ENCODE data around the gene TEKT5. TPM values are rescaled to one million over a fixed set of nuclear protein-coding genes. Genes with fewer than 3 reads are reported as not detected.
A peak's percentile ranks its signal among the peaks of the same experiment; 100 is the strongest.

Gene TEKT5
- total RNA-seq, 1 donor from 2014 or later: not detected

- peaks cover 1% of the 10 kb centered on the region for H3K9me3 Mint-ChIP-seq
- intact Hi-C loops (cut with micrococcal nuclease): no loop called here
- DNase-seq: peak; percentile 46
- no peak overlapping the region for H3K27ac Mint-ChIP-seq
- no peaks in the 10 kb centered on the region for H3K36me3 Mint-ChIP-seq (ENCODE audit: low read depth)
- H3K4me3 Mint-ChIP-seq: no peak overlapping the region
- H3K4me1 Mint-ChIP-seq: no peaks in the 10 kb centered on the region
- peaks cover 6% of the 10 kb centered on the region for H3K27me3 Mint-ChIP-seq
These were observed 33.5 kb upstream of the TEKT5 start for GRCh38 chr16:10728003-10728887.

DNA sequence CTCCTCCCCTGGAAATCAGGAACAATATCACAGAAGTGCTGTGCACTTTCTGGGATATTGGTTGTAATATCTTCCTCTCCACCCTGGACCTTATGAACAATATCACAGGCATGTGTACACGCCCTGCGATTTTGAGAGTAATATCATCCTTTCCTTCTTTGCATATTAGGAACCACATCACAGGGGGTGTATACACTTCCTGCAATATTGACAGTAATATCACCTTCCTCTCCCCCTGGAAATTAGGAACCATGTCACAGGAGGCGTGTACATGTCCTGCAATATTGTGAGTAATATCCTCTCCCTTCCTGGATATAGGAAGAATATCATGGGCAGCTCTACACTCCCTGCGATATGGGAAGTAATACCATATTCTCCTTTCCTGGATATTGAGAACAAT lies 14.2 kb upstream of the TEKT5 start:
- Mint-ChIP-seq H3K9me3 (no peaks in the 10 kb centered on the region), H3K4me1 (no peaks in the 10 kb centered on the region), H3K36me3 (ENCODE audit: low read depth) (no peaks in the 10 kb centered on the region), H3K27me3 (no peaks in the 10 kb centered on the region), H3K27ac (no peak overlapping the region), H3K4me3 (no peak overlapping the region)
- DNase-seq: peak; percentile 54
- intact Hi-C loops (cut with micrococcal nuclease): no loop called here

DNA sequence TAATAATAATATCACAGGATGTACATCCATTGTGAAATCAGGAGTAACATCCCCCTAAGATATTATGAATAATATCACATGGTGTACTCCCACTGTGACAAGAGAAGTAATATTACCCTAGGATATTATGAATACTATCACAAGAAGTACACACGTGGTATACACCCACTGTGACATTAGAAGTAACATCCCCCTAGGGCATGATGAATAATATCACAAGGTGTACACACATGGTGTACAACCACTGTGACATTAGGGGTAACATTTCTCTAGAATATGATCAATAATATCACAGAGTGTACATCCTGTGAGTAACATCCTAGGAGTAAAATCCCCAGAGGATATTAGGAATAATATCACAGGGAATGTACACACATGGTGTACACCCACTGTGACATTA lies 5.0 kb upstream of the TEKT5 start:
- H3K4me3 Mint-ChIP-seq: no peak overlapping the region
- intact Hi-C loops (cut with micrococcal nuclease): loop anchor here (2.0 kb wide), 1 partner anchor 15 kb away; no protein-coding TSS in a partner anchor
- no peaks in the 10 kb centered on the region for H3K9me3 Mint-ChIP-seq

GRCh38 chr16:10694306-10694705 lies 424 bp downstream of the TEKT5 start:
- no peak for DNase-seq
- intact Hi-C loops (cut with micrococcal nuclease): no loop called here
- no peaks in the 10 kb centered on the region for H3K27me3 Mint-ChIP-seq
- no peak overlapping the region for H3K4me3 Mint-ChIP-seq
- no peaks in the 10 kb centered on the region for H3K9me3 Mint-ChIP-seq
- H3K27ac Mint-ChIP-seq: no peak overlapping the region
- no peaks in the 10 kb centered on the region for H3K4me1 Mint-ChIP-seq
- H3K36me3 Mint-ChIP-seq (ENCODE audit: low read depth): no peaks in the 10 kb centered on the region

More for the DNA sequence above, 5.0 kb upstream of the TEKT5 start:
- no peak for DNase-seq
- H3K4me1 Mint-ChIP-seq: no peaks in the 10 kb centered on the region
- H3K27ac Mint-ChIP-seq: no peak overlapping the region
- no peaks in the 10 kb centered on the region for H3K27me3 Mint-ChIP-seq
- H3K36me3 Mint-ChIP-seq (ENCODE audit: low read depth): no peaks in the 10 kb centered on the region

DNA sequence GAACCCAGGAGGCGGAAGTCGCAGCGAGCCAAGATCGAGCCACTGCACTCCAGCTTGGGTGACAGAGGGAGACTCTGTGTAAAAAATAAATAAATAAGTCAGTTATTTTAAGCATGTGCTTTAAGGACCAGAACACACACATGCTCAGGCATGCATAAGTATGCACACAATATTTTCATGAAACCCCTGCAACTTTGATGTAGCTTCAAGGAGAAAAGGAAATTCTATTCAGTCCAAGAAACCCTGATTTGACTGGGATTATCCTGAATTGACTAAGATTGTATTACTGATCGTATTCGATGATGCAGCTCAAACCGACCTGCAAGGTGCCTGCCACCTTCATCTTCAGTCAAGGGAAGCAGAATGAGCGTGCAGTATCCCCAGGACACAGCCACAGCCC lies 841 bp downstream of the TEKT5 start:
- H3K4me3 Mint-ChIP-seq: no peak overlapping the region
- H3K9me3 Mint-ChIP-seq: no peaks in the 10 kb centered on the region
- DNase-seq: no peak
- H3K27ac Mint-ChIP-seq: no peak overlapping the region
- no peaks in the 10 kb centered on the region for H3K36me3 Mint-ChIP-seq (ENCODE audit: low read depth)
- H3K4me1 Mint-ChIP-seq: no peaks in the 10 kb centered on the region
- intact Hi-C loops (cut with micrococcal nuclease): no loop called here
- H3K27me3 Mint-ChIP-seq: no peaks in the 10 kb centered on the region

DNA sequence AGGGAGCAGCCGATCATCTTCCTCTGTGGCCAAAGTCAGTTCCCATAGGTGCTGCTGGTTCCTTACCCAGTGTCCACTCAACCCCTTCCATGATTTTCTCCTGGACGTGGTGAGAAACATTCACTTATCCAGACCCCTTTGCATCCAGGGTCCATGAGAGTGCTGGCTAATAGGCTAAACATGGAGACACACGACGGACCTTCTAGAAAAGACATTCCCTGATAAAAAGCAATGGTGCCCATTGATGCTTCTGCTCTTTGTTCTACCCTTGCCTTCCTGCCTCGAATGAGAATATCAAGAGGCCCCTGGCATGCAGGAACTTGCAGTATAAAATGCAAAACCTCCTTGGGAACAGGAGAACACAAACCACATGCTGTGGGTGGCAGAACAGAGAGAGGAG lies 2.3 kb downstream of the TEKT5 start:
- Mint-ChIP-seq H3K27me3 (no peaks in the 10 kb centered on the region), H3K36me3 (ENCODE audit: low read depth) (no peaks in the 10 kb centered on the region), H3K4me3 (no peak overlapping the region), H3K4me1 (no peaks in the 10 kb centered on the region), H3K9me3 (no peaks in the 10 kb centered on the region), H3K27ac (no peak overlapping the region)
- DNase-seq: no peak
- intact Hi-C loops (cut with micrococcal nuclease): no loop called here

DNA sequence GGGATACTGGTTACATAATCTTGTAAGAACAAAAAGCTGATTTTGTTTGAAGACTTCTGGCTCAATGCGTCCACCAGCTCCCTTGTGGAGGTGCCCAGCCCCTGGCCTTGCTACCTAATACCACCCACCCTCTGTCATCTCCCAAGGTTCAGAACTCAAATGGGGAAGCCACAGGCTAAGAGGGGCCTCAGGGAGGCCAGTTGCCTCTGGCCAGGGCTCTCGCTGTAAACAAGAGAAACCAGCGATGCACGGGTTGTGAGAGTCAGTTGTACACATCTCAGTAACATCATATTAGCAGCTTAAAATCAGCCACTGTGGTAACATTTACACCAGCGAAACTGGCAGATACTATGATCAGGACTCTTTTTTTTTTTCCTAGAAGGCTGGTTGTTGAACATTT lies 6.0 kb downstream of the TEKT5 start:
- Mint-ChIP-seq H3K4me3 (no peak overlapping the region), H3K36me3 (ENCODE audit: low read depth) (no peaks in the 10 kb centered on the region), H3K4me1 (no peaks in the 10 kb centered on the region), H3K9me3 (no peaks in the 10 kb centered on the region), H3K27ac (no peak overlapping the region), H3K27me3 (peaks cover 1% of the 10 kb centered on the region)
- intact Hi-C loops (cut with micrococcal nuclease): no loop called here
- DNase-seq: no peak

- no peak overlapping the region for H3K27ac Mint-ChIP-seq
- no peaks in the 10 kb centered on the region for H3K4me1 Mint-ChIP-seq
- H3K27me3 Mint-ChIP-seq: peaks cover 1% of the 10 kb centered on the region
- H3K4me3 Mint-ChIP-seq: no peak overlapping the region
- intact Hi-C loops (cut with micrococcal nuclease): no loop called here
- no peaks in the 10 kb centered on the region for H3K9me3 Mint-ChIP-seq
- no peak for DNase-seq
- H3K36me3 Mint-ChIP-seq (ENCODE audit: low read depth): no peaks in the 10 kb centered on the region
These were observed 6.4 kb downstream of the TEKT5 start for GRCh38 chr16:10688291-10688690.

GRCh38 chr16:10685709-10686108 lies 9.0 kb downstream of the TEKT5 start:
- no peak overlapping the region for H3K4me3 Mint-ChIP-seq
- no peaks in the 10 kb centered on the region for H3K36me3 Mint-ChIP-seq (ENCODE audit: low read depth)
- intact Hi-C loops (cut with micrococcal nuclease): no loop called here
- H3K27me3 Mint-ChIP-seq: peaks cover 1% of the 10 kb centered on the region
- H3K4me1 Mint-ChIP-seq: no peaks in the 10 kb centered on the region
- H3K9me3 Mint-ChIP-seq: no peaks in the 10 kb centered on the region
- DNase-seq: no peak
- no peak overlapping the region for H3K27ac Mint-ChIP-seq

DNA sequence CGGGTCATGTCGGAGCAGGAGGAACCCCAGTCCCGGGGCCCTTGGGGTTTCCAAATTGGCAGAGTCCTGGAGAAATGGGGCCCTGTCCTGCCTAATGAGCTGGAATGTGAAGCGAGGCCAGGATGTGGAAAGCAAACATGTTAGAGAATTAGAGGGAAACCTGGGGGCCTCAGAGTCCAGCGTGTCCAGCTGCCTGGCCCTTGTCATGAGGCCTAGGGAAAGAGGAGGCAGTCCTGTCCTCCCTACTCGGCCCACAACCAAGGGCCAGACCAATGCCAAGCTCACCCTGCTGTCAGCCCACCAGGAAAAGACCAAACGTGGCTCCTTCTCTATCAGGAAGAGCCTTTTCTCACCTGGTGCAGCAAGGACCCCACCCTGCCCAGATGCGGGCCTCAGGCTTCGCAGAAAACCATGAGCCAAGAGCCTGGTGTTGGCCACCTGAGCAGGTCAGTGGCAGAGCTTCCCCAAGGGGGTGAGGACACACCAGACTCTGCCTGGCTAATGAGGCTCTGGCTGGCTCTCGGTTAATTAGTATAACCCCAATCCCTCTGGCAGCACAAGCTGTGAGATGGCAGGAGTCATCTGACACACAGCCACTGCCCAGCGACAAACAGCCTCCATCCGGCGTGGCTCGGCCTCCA lies 10.1 kb downstream of the TEKT5 start:
- Mint-ChIP-seq H3K36me3 (ENCODE audit: low read depth) (no peaks in the 10 kb centered on the region), H3K27ac (no peak overlapping the region), H3K27me3 (peaks cover 1% of the 10 kb centered on the region), H3K4me1 (no peaks in the 10 kb centered on the region), H3K9me3 (no peaks in the 10 kb centered on the region), H3K4me3 (no peak overlapping the region)
- intact Hi-C loops (cut with micrococcal nuclease): no loop called here
- DNase-seq: no peak

DNA sequence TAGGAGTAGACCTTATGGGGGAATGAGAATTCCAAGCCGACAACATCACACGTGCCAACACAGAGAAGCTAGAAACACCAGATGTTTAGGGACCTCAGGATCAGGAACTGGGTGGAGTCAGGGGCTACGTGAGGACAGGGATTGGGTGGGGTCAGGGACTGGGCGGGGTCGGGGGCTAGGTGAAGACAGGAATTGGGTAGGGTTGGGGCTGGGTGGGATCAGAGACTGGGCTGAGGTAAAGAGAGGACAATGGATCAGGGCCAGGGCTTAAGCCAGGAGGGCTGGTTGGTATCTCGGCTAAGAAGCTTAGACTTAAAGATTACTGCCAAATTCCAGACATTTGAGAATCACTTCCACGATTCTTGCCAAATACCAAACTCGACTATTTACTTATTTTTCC lies 11.6 kb downstream of the TEKT5 start:
- H3K27me3 Mint-ChIP-seq: peaks cover 1% of the 10 kb centered on the region
- H3K4me3 Mint-ChIP-seq: no peak overlapping the region
- no peaks in the 10 kb centered on the region for H3K36me3 Mint-ChIP-seq (ENCODE audit: low read depth)
- DNase-seq: no peak
- intact Hi-C loops (cut with micrococcal nuclease): no loop called here
- H3K27ac Mint-ChIP-seq: no peak overlapping the region
- no peaks in the 10 kb centered on the region for H3K9me3 Mint-ChIP-seq
- H3K4me1 Mint-ChIP-seq: no peaks in the 10 kb centered on the region

GRCh38 chr16:10682604-10683003 lies 12.1 kb downstream of the TEKT5 start:
- Mint-ChIP-seq H3K36me3 (ENCODE audit: low read depth) (no peaks in the 10 kb centered on the region), H3K4me3 (no peak overlapping the region), H3K4me1 (no peaks in the 10 kb centered on the region), H3K9me3 (no peaks in the 10 kb centered on the region), H3K27me3 (peaks cover 1% of the 10 kb centered on the region), H3K27ac (no peak overlapping the region)
- DNase-seq: no peak
- intact Hi-C loops (cut with micrococcal nuclease): no loop called here

DNA sequence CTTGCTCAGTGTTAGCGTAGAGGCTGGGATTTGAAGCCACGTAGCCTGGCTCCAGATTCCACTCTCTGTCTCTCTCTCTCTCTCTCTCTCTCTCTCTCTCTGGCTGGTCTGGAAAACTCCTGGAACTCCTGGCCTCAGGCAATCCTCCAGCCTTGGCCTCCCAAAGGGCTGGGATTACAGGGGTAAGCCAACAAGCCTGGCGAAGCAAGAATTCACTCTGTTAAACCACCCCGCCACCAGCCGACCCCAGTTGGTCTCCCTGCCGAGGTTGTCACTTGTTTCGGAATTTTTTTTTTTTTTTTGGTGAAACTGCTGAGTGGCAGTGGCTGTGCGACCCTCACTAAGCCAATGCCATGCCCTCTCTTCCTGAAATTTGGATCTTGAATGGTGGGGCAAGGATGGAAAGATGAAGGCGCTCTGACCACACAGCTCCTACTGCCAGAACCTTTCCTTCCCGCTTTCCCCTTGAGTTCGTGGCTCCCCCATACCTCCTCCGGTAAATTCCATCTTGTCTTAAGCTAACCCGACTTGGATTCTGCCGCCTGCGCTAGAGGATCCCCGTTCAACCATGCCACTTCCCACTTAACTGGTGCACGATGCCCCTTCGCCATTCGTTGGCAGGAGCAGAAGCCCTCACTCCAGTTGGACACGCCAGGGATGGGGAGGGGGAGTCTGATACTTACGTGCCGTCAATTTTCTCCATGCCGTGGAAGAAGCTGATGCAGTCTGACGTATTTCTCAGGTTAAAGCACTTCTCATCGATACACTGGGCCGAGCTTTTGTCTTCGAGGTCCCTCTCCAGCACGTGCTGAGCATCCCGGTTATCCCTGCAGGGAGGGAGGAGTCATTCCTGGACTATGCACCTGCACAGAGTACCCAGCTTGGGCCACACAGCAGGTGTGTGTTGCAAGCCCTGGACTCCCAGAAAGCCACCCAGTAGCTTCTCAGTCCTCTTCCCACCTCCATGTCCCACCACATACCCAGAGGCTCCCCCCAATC lies 13.1 kb downstream of the TEKT5 start:
- Mint-ChIP-seq H3K27me3 (no peaks in the 10 kb centered on the region), H3K4me3 (no peak overlapping the region), H3K4me1 (no peaks in the 10 kb centered on the region), H3K36me3 (ENCODE audit: low read depth) (no peaks in the 10 kb centered on the region), H3K27ac (no peak overlapping the region), H3K9me3 (no peaks in the 10 kb centered on the region)
- intact Hi-C loops (cut with micrococcal nuclease): no loop called here
- DNase-seq: no peak

- Mint-ChIP-seq H3K27me3 (no peaks in the 10 kb centered on the region), H3K4me3 (no peak overlapping the region), H3K27ac (no peak overlapping the region), H3K9me3 (no peaks in the 10 kb centered on the region), H3K36me3 (ENCODE audit: low read depth) (no peaks in the 10 kb centered on the region), H3K4me1 (no peaks in the 10 kb centered on the region)
- intact Hi-C loops (cut with micrococcal nuclease): no loop called here
- DNase-seq: no peak
These were observed 14.8 kb downstream of the TEKT5 start for GRCh38 chr16:10679921-10680320.

Data from activated CD4-positive, alpha-beta T cell treated with anti-CD3 and anti-CD28 coated beads, Interleukin-2, amount 10 ng/mL, durations not matched to agents 24 days and 14 days (primary cell).